ENCODE measurements around the gene GRID2. TPM values are rescaled to one million over a fixed set of nuclear protein-coding genes. Genes with fewer than 3 reads are reported as not detected.

The GRID2 gene
- total RNA-seq, 6 experiments from 2014 or later: not detected

GRCh38 chr4:93749292-93749761, 1445.6 kb downstream of the GRID2 start:
- Mint-ChIP-seq H3K4me3 (no peak overlapping the region), H3K27me3 (ENCODE audit: insufficient read depth) (peaks cover 1% of the 10 kb centered on the region; the same call in 1 of the 2 replicates), H3K9me3 (no peaks in the 10 kb centered on the region), H3K4me1 (ENCODE audit: low read depth) (no peaks in the 10 kb centered on the region), H3K36me3 (ENCODE audit: low read depth) (no peaks in the 10 kb centered on the region), H3K27ac (no peak overlapping the region)
- TF ChIP-seq CTCF (IDR thresholded peaks at IDR 0.05): no peak
- no peak for DNase-seq

GRCh38 chr4:93751411-93751810, 1447.6 kb downstream of the GRID2 start:
- H3K9me3 Mint-ChIP-seq: no peaks in the 10 kb centered on the region
- H3K4me3 Mint-ChIP-seq: no peak overlapping the region

GRCh38 chr4:93756101-93756500, 1452.3 kb downstream of the GRID2 start:
- Mint-ChIP-seq H3K4me3 (no peak overlapping the region), H3K9me3 (no peaks in the 10 kb centered on the region), H3K27ac (no peak overlapping the region), H3K4me1 (ENCODE audit: low read depth) (no peaks in the 10 kb centered on the region), H3K27me3 (ENCODE audit: insufficient read depth) (peaks cover 1% of the 10 kb centered on the region; the same call in 1 of the 2 replicates), H3K36me3 (ENCODE audit: low read depth) (no peaks in the 10 kb centered on the region)
- no peak for DNase-seq
- no peak for TF ChIP-seq CTCF (IDR thresholded peaks at IDR 0.05)

More at GRCh38 chr4:93751411-93751810, 1447.6 kb downstream of the GRID2 start:
- DNase-seq: no peak
- H3K36me3 Mint-ChIP-seq (ENCODE audit: low read depth): no peaks in the 10 kb centered on the region
- H3K4me1 Mint-ChIP-seq (ENCODE audit: low read depth): no peaks in the 10 kb centered on the region
- H3K27me3 Mint-ChIP-seq (ENCODE audit: insufficient read depth): peaks cover 1% of the 10 kb centered on the region; the same call in 1 of the 2 replicates
- TF ChIP-seq CTCF (IDR thresholded peaks at IDR 0.05): no peak
- H3K27ac Mint-ChIP-seq: no peak overlapping the region

- no peak for DNase-seq
- no peaks in the 10 kb centered on the region for H3K9me3 Mint-ChIP-seq
- no peaks in the 10 kb centered on the region for H3K4me1 Mint-ChIP-seq (ENCODE audit: low read depth)
- no peak overlapping the region for H3K27ac Mint-ChIP-seq
- no peaks in the 10 kb centered on the region for H3K36me3 Mint-ChIP-seq (ENCODE audit: low read depth)
- no peaks in the 10 kb centered on the region for H3K27me3 Mint-ChIP-seq (ENCODE audit: insufficient read depth)
- no peak overlapping the region for H3K4me3 Mint-ChIP-seq
- TF ChIP-seq CTCF (IDR thresholded peaks at IDR 0.05): no peak
These were observed 1455.7 kb downstream of the GRID2 start for GRCh38 chr4:93759506-93759905.

GRCh38 chr4:93760284-93760683, 1456.5 kb downstream of the GRID2 start:
- Mint-ChIP-seq H3K27ac (no peak overlapping the region), H3K4me3 (no peak overlapping the region), H3K36me3 (ENCODE audit: low read depth) (no peaks in the 10 kb centered on the region), H3K27me3 (ENCODE audit: insufficient read depth) (no peaks in the 10 kb centered on the region), H3K9me3 (no peaks in the 10 kb centered on the region), H3K4me1 (ENCODE audit: low read depth) (no peaks in the 10 kb centered on the region)
- DNase-seq: no peak
- TF ChIP-seq CTCF (IDR thresholded peaks at IDR 0.05): no peak

- no peaks in the 10 kb centered on the region; the same call in 1 of the 2 replicates for H3K27me3 Mint-ChIP-seq (ENCODE audit: insufficient read depth)
- DNase-seq: no peak
- no peaks in the 10 kb centered on the region for H3K9me3 Mint-ChIP-seq
- H3K4me3 Mint-ChIP-seq: no peak overlapping the region
- no peaks in the 10 kb centered on the region for H3K4me1 Mint-ChIP-seq (ENCODE audit: low read depth)
- H3K27ac Mint-ChIP-seq: no peak overlapping the region
- no peak for TF ChIP-seq CTCF (IDR thresholded peaks at IDR 0.05)
- no peaks in the 10 kb centered on the region for H3K36me3 Mint-ChIP-seq (ENCODE audit: low read depth)
These were observed 1457.5 kb downstream of the GRID2 start for GRCh38 chr4:93761286-93761685.
